HCT116 (cell line): ENCODE measurements around the gene TERF2IP.

Experiments used
- EZH2 ChIP-seq: fragments of 200-600 bp; sonication (generic); IDR thresholded peaks from 2 replicates; pipeline ENCODE4 v1.6.1; 2017; ENCODE audit warnings: antibody characterized with exemption, mixed run types
- EZH2phosphoT487 ChIP-seq: fragments of 200-600 bp; IDR thresholded peaks from 2 replicates; pipeline ENCODE4 v1.6.1; 2018; ENCODE audit warnings: antibody characterized with exemption, borderline replicate concordance
- POLR2AphosphoS5 ChIP-seq: IDR thresholded peaks from 2 replicates; pipeline ENCODE4 v1.6.1; 2011; ENCODE audit warnings: mild to moderate bottlenecking, low read depth, low read length, moderate library complexity
- SIN3A ChIP-seq: IDR thresholded peaks from 2 replicates; pipeline ENCODE4 v1.6.1; 2012; ENCODE audit warnings: low read depth
- SRF ChIP-seq: IDR thresholded peaks from 2 replicates; pipeline ENCODE4 v1.6.1; 2012; ENCODE audit warnings: low read depth
- TF ChIP-seq, protein P1 (sequence below), 3 experiments: fragments of 200-600 bp in 1 of 3; sonication (generic) in 1 of 3; IDR thresholded peaks in 2 of 3; conservative IDR thresholded peaks in 1 of 3; 2 replicates each; pipeline ENCODE4 v1.5.1; 2012 to 2017; ENCODE audit warnings: low read depth in 2 of 3, low read length in 2 of 3, antibody characterized with exemption in 1 of 3, borderline replicate concordance in 1 of 3, control low read depth in 1 of 3, mild to moderate bottlenecking in 1 of 3, mixed read lengths in 1 of 3, mixed run types in 1 of 3, moderate library complexity in 1 of 3; ENCODE audit not compliant: insufficient read depth in 1 of 3
- TF ChIP-seq, protein P2 (sequence below): IDR thresholded peaks from 2 replicates; pipeline ENCODE4 v1.6.1; 2012

- TF ChIP-seq, protein P1, sequence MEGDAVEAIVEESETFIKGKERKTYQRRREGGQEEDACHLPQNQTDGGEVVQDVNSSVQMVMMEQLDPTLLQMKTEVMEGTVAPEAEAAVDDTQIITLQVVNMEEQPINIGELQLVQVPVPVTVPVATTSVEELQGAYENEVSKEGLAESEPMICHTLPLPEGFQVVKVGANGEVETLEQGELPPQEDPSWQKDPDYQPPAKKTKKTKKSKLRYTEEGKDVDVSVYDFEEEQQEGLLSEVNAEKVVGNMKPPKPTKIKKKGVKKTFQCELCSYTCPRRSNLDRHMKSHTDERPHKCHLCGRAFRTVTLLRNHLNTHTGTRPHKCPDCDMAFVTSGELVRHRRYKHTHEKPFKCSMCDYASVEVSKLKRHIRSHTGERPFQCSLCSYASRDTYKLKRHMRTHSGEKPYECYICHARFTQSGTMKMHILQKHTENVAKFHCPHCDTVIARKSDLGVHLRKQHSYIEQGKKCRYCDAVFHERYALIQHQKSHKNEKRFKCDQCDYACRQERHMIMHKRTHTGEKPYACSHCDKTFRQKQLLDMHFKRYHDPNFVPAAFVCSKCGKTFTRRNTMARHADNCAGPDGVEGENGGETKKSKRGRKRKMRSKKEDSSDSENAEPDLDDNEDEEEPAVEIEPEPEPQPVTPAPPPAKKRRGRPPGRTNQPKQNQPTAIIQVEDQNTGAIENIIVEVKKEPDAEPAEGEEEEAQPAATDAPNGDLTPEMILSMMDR (IDR thresholded peaks at IDR 0.05 in 2 of 3, conservative IDR thresholded peaks at IDR 0.05 in 1 of 3; ENCODE audit: borderline replicate concordance in 1 of 3, insufficient read depth in 1 of 3, low read depth in 2 of 3, low read length in 2 of 3) = no peak
- TF ChIP-seq POLR2AphosphoS5 (no peak), EZH2 (no peak), SRF (no peak), SIN3A (no peak), EZH2phosphoT487 (no peak)
- TF ChIP-seq, protein P2, sequence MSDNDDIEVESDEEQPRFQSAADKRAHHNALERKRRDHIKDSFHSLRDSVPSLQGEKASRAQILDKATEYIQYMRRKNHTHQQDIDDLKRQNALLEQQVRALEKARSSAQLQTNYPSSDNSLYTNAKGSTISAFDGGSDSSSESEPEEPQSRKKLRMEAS = no peak
Measured at GRCh38 chr16:75620326-75621169, 27.0 kb upstream of the TERF2IP start.
